LHCN-M2 (cell line): Measurements from ENCODE around the gene NAPSA. TPM values are rescaled to one million over a fixed set of nuclear protein-coding genes. Genes with fewer than 3 reads are reported as not detected.
"Not testable (repeated sequence)": the region's sequence is repeated elsewhere in the genome, so short reads cannot be mapped to it uniquely, and the experiment has no call there.

Experiments used
- DNase-seq: peaks from one replicate; pipeline ENCODE4 v3.0.0-alpha.2; 2012; ENCODE audit warnings: low read depth
- polyA plus RNA-seq: library from polyadenylated mRNA; unstranded; fragments of >200 nt; gene quantifications from one replicate; pipeline ENCODE4 v1.2.1, GENCODE V29; 2012; ENCODE audit warnings: missing spikeins
- total RNA-seq: library from RNA; depleted of rRNA; stranded (reverse); fragments of >200 nt; gene quantifications from 2 replicates; pipeline ENCODE4 v1.2.3, GENCODE V29; 2014; rRNA removed

NAPSA gene
- 0.40 TPM in 1 of 2 replicates, not detected in the other for total RNA-seq
- polyA plus RNA-seq: not detected

- DNase-seq: no peak
Observed at GRCh38 chr19:50365434-50366306, at the start of gene NAPSA. NAPSA (minus strand) TSS chr19:50365639; CDS start chr19:50365621, 18 bp downstream.

GRCh38 chr19:50413531-50413930 lies 48.1 kb upstream of the NAPSA start:
- DNase-seq: no peak

GRCh38 chr19:50413096-50413495 lies 47.7 kb upstream of the NAPSA start:
- DNase-seq: no peak

- DNase-seq: no peak
Observed at GRCh38 chr19:50412419-50412818, 47.0 kb upstream of the NAPSA start.

- no peak for DNase-seq
Observed at GRCh38 chr19:50410109-50410508, 44.7 kb upstream of the NAPSA start.

GRCh38 chr19:50409347-50409746 lies 43.9 kb upstream of the NAPSA start:
- DNase-seq: no peak

GRCh38 chr19:50406829-50407228 lies 41.4 kb upstream of the NAPSA start:
- DNase-seq: no peak

GRCh38 chr19:50406156-50406820 lies 40.8 kb upstream of the NAPSA start:
- DNase-seq: no peak

- no peak for DNase-seq
Observed at GRCh38 chr19:50402544-50403301, 37.3 kb upstream of the NAPSA start.

- DNase-seq: no peak
Observed at GRCh38 chr19:50401605-50402450, 36.4 kb upstream of the NAPSA start.

- no peak for DNase-seq
Observed at GRCh38 chr19:50399368-50399745, 33.9 kb upstream of the NAPSA start.

- DNase-seq: no peak
Observed at GRCh38 chr19:50398675-50399367, 33.4 kb upstream of the NAPSA start.

GRCh38 chr19:50394017-50394416 lies 28.6 kb upstream of the NAPSA start:
- no peak for DNase-seq

GRCh38 chr19:50393589-50393988 lies 28.1 kb upstream of the NAPSA start:
- no peak for DNase-seq

GRCh38 chr19:50392759-50393158 lies 27.3 kb upstream of the NAPSA start:
- no peak for DNase-seq

GRCh38 chr19:50390952-50391351 lies 25.5 kb upstream of the NAPSA start:
- DNase-seq: not testable (repeated sequence)

- DNase-seq: not testable (repeated sequence)
Observed at GRCh38 chr19:50390295-50390694, 24.9 kb upstream of the NAPSA start.

- no peak for DNase-seq
Observed at GRCh38 chr19:50387868-50388245, 22.4 kb upstream of the NAPSA start.

- DNase-seq: no peak
Observed at GRCh38 chr19:50387176-50387867, 21.9 kb upstream of the NAPSA start.
